Liver (tissue), 9 donors: ENCODE measurements around the gene OR2V1. TPM values are rescaled to one million over a fixed set of nuclear protein-coding genes. Genes with fewer than 3 reads are reported as not detected.

ENCODE experiments used
- DNase-seq: peaks from one replicate; pipeline ENCODE4 v3.0.0-alpha.2; 2017; ENCODE audit warnings: low spot score
- H3K27ac ChIP-seq, 2 donors: one replicate each; pipeline ENCODE4 v1.7.0; 2013; ENCODE audit warnings: inconsistent platforms in 2 of 2, low read length in 2 of 2, control low read depth in 1 of 2, low read depth in 1 of 2, mild to moderate bottlenecking in 1 of 2
- H3K27me3 ChIP-seq, 4 donors: one replicate each; pipeline versions ENCODE4 v1.6.1 to v1.7.0; 2013; ENCODE audit warnings: low read length in 3 of 4, inconsistent platforms in 1 of 4, mild to moderate bottlenecking in 1 of 4, moderate library complexity in 1 of 4; ENCODE audit not compliant: control insufficient read depth in 4 of 4, insufficient read depth in 4 of 4
- H3K36me3 ChIP-seq, 4 donors: one replicate each; pipeline versions ENCODE4 v1.6.1 to v1.7.0; 2013; ENCODE audit warnings: low read length in 3 of 4, mild to moderate bottlenecking in 3 of 4, low read depth in 1 of 4, moderate library complexity in 1 of 4; ENCODE audit not compliant: control insufficient read depth in 4 of 4, insufficient read depth in 3 of 4
- H3K4me1 ChIP-seq, 4 donors: one replicate each; pipeline versions ENCODE4 v1.6.1 to v1.7.0; 2013; ENCODE audit warnings: low read length in 3 of 4, mild to moderate bottlenecking in 3 of 4, moderate library complexity in 1 of 4; ENCODE audit not compliant: control insufficient read depth in 4 of 4, insufficient read depth in 4 of 4
- H3K4me3 ChIP-seq, 3 donors: one replicate each; pipeline versions ENCODE4 v1.6.1 to v1.7.0; 2013; ENCODE audit warnings: low read length in 3 of 3, control low read depth in 1 of 3, low read depth in 1 of 3, mild to moderate bottlenecking in 1 of 3
- H3K9ac ChIP-seq, 2 donors: one replicate each; pipeline ENCODE4 v1.7.0; 2013; ENCODE audit warnings: low read length in 2 of 2, mild to moderate bottlenecking in 2 of 2, moderate library complexity in 2 of 2, control low read depth in 1 of 2, low read depth in 1 of 2
- H3K9me3 ChIP-seq, 4 donors: one replicate each; pipeline versions ENCODE4 v1.6.1 to v1.7.0; 2013; ENCODE audit warnings: low read length in 3 of 4; ENCODE audit not compliant: control insufficient read depth in 4 of 4
- EGR1 ChIP-seq, 2 donors: IDR thresholded peaks; 2 replicates each; pipeline ENCODE4 v1.6.1; 2016 to 2018; ENCODE audit warnings: antibody characterized with exemption in 2 of 2, low read depth in 2 of 2
- FOXA1 ChIP-seq: IDR thresholded peaks from 2 replicates; pipeline ENCODE4 v1.6.1; 2016; ENCODE audit warnings: antibody characterized with exemption
- FOXA2 ChIP-seq: IDR thresholded peaks from 2 replicates; pipeline ENCODE4 v1.6.1; 2016; ENCODE audit warnings: antibody characterized with exemption
- GABPA ChIP-seq, 2 donors: IDR thresholded peaks in 1 of 2; conservative IDR thresholded peaks in 1 of 2; 2 replicates each; pipeline ENCODE4 v1.6.1; 2016; ENCODE audit warnings: antibody characterized with exemption in 2 of 2, mild to moderate bottlenecking in 1 of 2, moderate library complexity in 1 of 2
- HNF4A ChIP-seq, 2 donors: conservative IDR thresholded peaks; 2 replicates each; pipeline ENCODE4 v1.6.1; 2016; ENCODE audit warnings: antibody characterized with exemption in 2 of 2, mild to moderate bottlenecking in 2 of 2
- HNF4G ChIP-seq: IDR thresholded peaks from 2 replicates; pipeline ENCODE4 v1.6.1; 2016; ENCODE audit warnings: antibody characterized with exemption
- JUND ChIP-seq, 2 donors: IDR thresholded peaks; 2 replicates each; pipeline ENCODE4 v1.6.1; 2016; ENCODE audit warnings: antibody characterized with exemption in 2 of 2
- NR2F2 ChIP-seq: IDR thresholded peaks from 2 replicates; pipeline ENCODE4 v1.6.1; 2016; ENCODE audit warnings: antibody characterized with exemption
- RAD21 ChIP-seq, 2 donors: IDR thresholded peaks; 2 replicates each; pipeline ENCODE4 v1.6.1; 2016; ENCODE audit warnings: antibody characterized with exemption in 2 of 2, mild to moderate bottlenecking in 2 of 2
- RXRA ChIP-seq, 2 donors: IDR thresholded peaks; 2 replicates each; pipeline ENCODE4 v1.6.1; 2017 to 2018; ENCODE audit warnings: antibody characterized with exemption in 2 of 2, mild to moderate bottlenecking in 1 of 2
- SP1 ChIP-seq: IDR thresholded peaks from 2 replicates; pipeline ENCODE4 v1.6.1; 2018; ENCODE audit warnings: antibody characterized with exemption, mild to moderate bottlenecking
- TAF1 ChIP-seq: conservative IDR thresholded peaks from 2 replicates; pipeline ENCODE4 v1.6.1; 2016; ENCODE audit warnings: antibody characterized with exemption, mild to moderate bottlenecking
- YY1 ChIP-seq: IDR thresholded peaks from 2 replicates; pipeline ENCODE4 v1.6.1; 2016; ENCODE audit warnings: antibody characterized with exemption, mild to moderate bottlenecking
- WGBS: extraction: QIAGEN DNeasy Blood & Tissue Kit; methylation state at CpG from one replicate; pipeline ENCODE4 v1.1.7; 2013; 5-methylcytosine and 5-hydroxymethylcytosine counted together
- polyA plus RNA-seq, 2 donors: library from polyadenylated mRNA; stranded (reverse) in 1 of 2; unstranded in 1 of 2; fragments of 200-250 nt in 1 of 2; fragments of >200 nt in 1 of 2; fragmentation: Nextera tagmentation in 1 of 2; extraction: Ambion mirVana in 1 of 2; gene quantifications; one replicate each; pipeline versions ENCODE4 v1.2.1 to v1.2.3, GENCODE V29; 2013 to 2015
- total RNA-seq, 2 donors: library from RNA; depleted of rRNA; stranded (reverse); fragments of >200 nt; gene quantifications; one replicate each; pipeline ENCODE4 v1.2.3, GENCODE V29; 2014
- TF ChIP-seq, protein P1 (sequence below): IDR thresholded peaks from 2 replicates; pipeline ENCODE4 v1.6.1; 2016; ENCODE audit warnings: antibody characterized with exemption
- TF ChIP-seq, protein P2 (sequence below): IDR thresholded peaks from 2 replicates; pipeline ENCODE4 v1.6.1; 2016; ENCODE audit warnings: antibody characterized with exemption
- TF ChIP-seq, protein P3 (sequence below): fragments of 150-350 bp; IDR thresholded peaks from 2 replicates; pipeline ENCODE4 v1.5.1; 2017; ENCODE audit warnings: improper control_type of control experiment, low read depth, low read length; ENCODE audit not compliant: missing input control
- TF ChIP-seq, protein P4 (sequence below): IDR thresholded peaks from 2 replicates; pipeline ENCODE4 v1.6.1; 2016; ENCODE audit warnings: antibody characterized with exemption, mild to moderate bottlenecking
- donor health status: healthy.
- donor health status: healthy.
- donor health status: healthy.
- donor health status: healthy.
- donor health status: healthy.

Gene OR2V1
- total and polyA plus RNA-seq, 4 donors, result not detected

DNA sequence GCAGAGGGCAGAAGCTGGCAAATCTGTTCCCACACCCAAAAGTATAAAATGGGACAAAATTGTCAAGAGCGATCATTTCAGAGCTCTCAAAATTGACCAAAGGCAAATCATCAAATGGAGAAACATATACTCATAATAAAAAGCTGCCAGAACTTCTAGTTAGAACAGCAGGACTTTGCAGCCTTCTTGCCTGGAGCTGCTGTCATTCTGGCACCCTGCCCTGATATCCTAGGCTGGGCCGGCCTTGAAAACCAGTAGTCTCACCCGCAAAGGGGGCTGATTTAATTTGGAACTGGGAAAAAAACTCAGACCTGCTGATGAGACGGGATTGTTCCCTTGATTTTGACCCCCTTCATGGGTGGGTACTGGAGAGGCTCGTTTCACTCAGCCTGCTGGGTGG, 18.5 kb downstream of the OR2V1 start:
- WGBS, result 71% methylated on average over 5 of the region's 5 CpGs
- Histone ChIP-seq H3K9me3 (peaks cover 0 to 3% (median 1%) of the 10 kb centered on the region in 4 donors), H3K4me1 (no peaks in the 10 kb centered on the region), H3K27me3 (peaks cover 0 to 5% (median 2%) of the 10 kb centered on the region in 4 donors), H3K36me3 (no peaks in the 10 kb centered on the region), H3K4me3 (no peak overlapping the region), H3K9ac (no peak overlapping the region), H3K27ac (no peak overlapping the region)
- TF ChIP-seq SP1 (no peak), YY1 (no peak), FOXA1 (no peak), HNF4G (no peak), GABPA (IDR thresholded peaks at IDR 0.05 in 1 of 2, conservative IDR thresholded peaks at IDR 0.05 in 1 of 2) (no peak), JUND (IDR thresholded peaks at IDR 0.05) (no peak), TAF1 (no peak), EGR1 (IDR thresholded peaks at IDR 0.05; ENCODE audit: low read depth in 2 of 2) (no peak), HNF4A (conservative IDR thresholded peaks at IDR 0.05) (no peak), FOXA2 (no peak)
- DNase-seq, result no peak

DNA sequence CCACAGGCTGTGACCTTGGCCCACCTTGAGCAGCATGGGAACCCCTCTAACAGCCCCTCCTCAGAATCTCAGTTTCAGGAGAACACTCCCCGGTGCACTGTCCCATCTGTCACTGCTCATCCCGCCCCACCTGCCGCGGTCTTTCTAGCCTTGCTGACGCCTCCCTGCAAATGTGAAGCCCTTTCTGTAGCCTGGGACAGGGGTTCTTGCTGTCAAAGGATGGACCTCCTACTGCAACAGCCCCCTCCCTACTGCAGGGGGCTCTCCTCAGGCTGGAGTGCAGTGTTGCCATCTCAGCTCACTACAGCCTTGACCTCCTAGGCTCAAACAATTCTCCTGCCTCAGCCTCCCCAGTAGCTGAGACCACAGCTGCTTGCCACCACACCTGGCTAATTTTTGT, 20.0 kb downstream of the OR2V1 start:
- no peaks in the 10 kb centered on the region for H3K4me1 ChIP-seq
- peaks cover 0 to 5% (median under 1%) of the 10 kb centered on the region in 4 donors for H3K27me3 ChIP-seq
- DNase-seq, result no peak
- H3K36me3 ChIP-seq, result no peaks in the 10 kb centered on the region
- no peak overlapping the region for H3K9ac ChIP-seq
- H3K4me3 ChIP-seq, result no peak overlapping the region
- TF ChIP-seq RXRA (IDR thresholded peaks at IDR 0.05), result no peak
- TF ChIP-seq, protein P1, sequence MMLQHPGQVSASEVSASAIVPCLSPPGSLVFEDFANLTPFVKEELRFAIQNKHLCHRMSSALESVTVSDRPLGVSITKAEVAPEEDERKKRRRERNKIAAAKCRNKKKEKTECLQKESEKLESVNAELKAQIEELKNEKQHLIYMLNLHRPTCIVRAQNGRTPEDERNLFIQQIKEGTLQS, result no peak
- TF ChIP-seq GABPA (IDR thresholded peaks at IDR 0.05 in 1 of 2, conservative IDR thresholded peaks at IDR 0.05 in 1 of 2), result no peak
- no peak for TF ChIP-seq RAD21 (IDR thresholded peaks at IDR 0.05)
- TF ChIP-seq YY1, result no peak
- no peak for TF ChIP-seq HNF4G
- TF ChIP-seq, protein P2, sequence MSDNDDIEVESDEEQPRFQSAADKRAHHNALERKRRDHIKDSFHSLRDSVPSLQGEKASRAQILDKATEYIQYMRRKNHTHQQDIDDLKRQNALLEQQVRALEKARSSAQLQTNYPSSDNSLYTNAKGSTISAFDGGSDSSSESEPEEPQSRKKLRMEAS, result no peak
- TF ChIP-seq, protein P3, sequence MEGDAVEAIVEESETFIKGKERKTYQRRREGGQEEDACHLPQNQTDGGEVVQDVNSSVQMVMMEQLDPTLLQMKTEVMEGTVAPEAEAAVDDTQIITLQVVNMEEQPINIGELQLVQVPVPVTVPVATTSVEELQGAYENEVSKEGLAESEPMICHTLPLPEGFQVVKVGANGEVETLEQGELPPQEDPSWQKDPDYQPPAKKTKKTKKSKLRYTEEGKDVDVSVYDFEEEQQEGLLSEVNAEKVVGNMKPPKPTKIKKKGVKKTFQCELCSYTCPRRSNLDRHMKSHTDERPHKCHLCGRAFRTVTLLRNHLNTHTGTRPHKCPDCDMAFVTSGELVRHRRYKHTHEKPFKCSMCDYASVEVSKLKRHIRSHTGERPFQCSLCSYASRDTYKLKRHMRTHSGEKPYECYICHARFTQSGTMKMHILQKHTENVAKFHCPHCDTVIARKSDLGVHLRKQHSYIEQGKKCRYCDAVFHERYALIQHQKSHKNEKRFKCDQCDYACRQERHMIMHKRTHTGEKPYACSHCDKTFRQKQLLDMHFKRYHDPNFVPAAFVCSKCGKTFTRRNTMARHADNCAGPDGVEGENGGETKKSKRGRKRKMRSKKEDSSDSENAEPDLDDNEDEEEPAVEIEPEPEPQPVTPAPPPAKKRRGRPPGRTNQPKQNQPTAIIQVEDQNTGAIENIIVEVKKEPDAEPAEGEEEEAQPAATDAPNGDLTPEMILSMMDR, result no peak
- no peak for TF ChIP-seq JUND (IDR thresholded peaks at IDR 0.05)
- TF ChIP-seq NR2F2, result no peak
- no peak for TF ChIP-seq EGR1 (IDR thresholded peaks at IDR 0.05; ENCODE audit: low read depth in 2 of 2)
- TF ChIP-seq TAF1, result no peak
- no peak for TF ChIP-seq SP1
- no peak for TF ChIP-seq FOXA2
- TF ChIP-seq, protein P4, sequence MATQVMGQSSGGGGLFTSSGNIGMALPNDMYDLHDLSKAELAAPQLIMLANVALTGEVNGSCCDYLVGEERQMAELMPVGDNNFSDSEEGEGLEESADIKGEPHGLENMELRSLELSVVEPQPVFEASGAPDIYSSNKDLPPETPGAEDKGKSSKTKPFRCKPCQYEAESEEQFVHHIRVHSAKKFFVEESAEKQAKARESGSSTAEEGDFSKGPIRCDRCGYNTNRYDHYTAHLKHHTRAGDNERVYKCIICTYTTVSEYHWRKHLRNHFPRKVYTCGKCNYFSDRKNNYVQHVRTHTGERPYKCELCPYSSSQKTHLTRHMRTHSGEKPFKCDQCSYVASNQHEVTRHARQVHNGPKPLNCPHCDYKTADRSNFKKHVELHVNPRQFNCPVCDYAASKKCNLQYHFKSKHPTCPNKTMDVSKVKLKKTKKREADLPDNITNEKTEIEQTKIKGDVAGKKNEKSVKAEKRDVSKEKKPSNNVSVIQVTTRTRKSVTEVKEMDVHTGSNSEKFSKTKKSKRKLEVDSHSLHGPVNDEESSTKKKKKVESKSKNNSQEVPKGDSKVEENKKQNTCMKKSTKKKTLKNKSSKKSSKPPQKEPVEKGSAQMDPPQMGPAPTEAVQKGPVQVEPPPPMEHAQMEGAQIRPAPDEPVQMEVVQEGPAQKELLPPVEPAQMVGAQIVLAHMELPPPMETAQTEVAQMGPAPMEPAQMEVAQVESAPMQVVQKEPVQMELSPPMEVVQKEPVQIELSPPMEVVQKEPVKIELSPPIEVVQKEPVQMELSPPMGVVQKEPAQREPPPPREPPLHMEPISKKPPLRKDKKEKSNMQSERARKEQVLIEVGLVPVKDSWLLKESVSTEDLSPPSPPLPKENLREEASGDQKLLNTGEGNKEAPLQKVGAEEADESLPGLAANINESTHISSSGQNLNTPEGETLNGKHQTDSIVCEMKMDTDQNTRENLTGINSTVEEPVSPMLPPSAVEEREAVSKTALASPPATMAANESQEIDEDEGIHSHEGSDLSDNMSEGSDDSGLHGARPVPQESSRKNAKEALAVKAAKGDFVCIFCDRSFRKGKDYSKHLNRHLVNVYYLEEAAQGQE, result no peak
- TF ChIP-seq FOXA1, result no peak
- no peak overlapping the region for H3K27ac ChIP-seq
- 92% methylated on average over 5 of the region's 5 CpGs for WGBS
- peaks cover 0 to 3% (median 1%) of the 10 kb centered on the region in 4 donors for H3K9me3 ChIP-seq
